ENCODE results near the gene SGPP2.
"Not testable (repeated sequence)": the region's sequence is repeated elsewhere in the genome, so short reads cannot be mapped to it uniquely, and the experiment has no call there.

SGPP2 gene, protein sequence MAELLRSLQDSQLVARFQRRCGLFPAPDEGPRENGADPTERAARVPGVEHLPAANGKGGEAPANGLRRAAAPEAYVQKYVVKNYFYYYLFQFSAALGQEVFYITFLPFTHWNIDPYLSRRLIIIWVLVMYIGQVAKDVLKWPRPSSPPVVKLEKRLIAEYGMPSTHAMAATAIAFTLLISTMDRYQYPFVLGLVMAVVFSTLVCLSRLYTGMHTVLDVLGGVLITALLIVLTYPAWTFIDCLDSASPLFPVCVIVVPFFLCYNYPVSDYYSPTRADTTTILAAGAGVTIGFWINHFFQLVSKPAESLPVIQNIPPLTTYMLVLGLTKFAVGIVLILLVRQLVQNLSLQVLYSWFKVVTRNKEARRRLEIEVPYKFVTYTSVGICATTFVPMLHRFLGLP

GRCh38 chr2:222424276-222424728 lies at the start of gene SGPP2:
Gene SGPP2 (plus strand): TSS chr2:222424543. CDS start chr2:222424603, 60 bp downstream.
- no peak for DNase-seq

GRCh38 chr2:222375798-222376197 lies 48.5 kb upstream of the SGPP2 start:
- no peak for DNase-seq

DNA sequence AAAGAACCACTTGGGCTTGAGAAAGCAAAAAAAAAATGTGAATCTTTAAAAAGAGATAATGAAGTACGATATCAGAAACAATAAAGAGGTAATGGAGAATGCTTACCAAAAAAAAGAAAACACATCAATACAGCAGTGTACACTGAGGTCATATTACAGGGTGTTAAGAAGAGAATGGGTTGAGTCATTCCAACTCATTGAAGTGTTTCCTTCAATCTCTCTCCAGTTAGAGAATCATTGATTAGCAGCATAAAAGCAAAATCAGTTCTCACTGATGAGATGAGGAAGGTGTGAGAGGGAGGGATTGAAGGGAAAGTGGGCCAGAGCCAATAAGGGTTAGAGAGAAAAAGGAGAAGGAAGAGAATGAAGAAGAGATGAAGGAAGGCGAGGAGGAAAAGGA lies 43.9 kb upstream of the SGPP2 start:
- DNase-seq: no peak

GRCh38 chr2:222381566-222381965 lies 42.8 kb upstream of the SGPP2 start:
- DNase-seq: no peak

GRCh38 chr2:222383255-222383654 lies 41.1 kb upstream of the SGPP2 start:
- DNase-seq: no peak

DNA sequence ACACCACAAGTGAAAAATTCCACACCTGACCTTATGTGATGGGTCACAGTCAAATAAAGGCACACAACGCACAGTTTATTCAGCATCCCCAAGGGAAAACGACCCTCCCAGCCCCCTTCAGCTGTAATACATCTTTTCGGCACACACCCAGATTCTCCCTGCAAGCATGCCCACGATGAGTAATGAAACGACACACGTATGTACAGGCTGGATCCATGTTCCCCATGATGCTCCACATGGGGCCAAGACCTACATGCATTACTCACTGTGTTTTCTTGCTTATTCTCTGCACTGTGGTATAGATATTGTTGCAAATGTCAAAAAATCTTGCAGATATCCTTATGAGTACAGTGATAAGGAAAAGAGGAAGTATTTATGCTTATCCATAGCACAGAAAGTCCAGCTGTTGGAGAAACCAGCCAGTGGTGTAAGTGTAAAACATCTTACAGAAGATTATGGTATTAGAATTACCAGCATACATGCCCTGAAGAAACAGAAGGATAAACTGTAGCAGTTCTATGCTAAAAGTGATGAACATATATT lies 32.5 kb upstream of the SGPP2 start:
- DNase-seq: no peak

- DNase-seq: no peak
These were observed 30.5 kb upstream of the SGPP2 start for GRCh38 chr2:222393733-222394267.

DNA sequence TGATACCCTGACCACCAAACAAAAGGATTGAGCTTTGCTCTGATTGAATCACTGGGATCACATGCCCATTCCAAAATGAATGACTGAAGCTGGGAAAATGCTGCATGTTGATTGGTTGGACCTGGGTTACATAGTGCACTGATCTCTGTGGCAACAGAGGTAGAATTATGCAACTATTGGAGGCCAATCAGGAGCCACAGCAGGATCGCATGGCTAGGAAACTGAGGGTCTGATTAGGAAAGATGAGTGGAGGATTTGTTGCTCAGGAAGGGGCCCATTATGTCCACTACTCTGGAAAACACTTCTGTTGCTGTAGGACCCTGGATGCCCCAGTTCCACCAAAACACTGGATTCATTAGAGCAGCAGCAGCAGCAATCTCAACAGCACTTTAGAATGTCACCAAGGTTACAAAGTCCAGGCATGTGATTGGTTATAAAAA lies 25.9 kb upstream of the SGPP2 start:
- no peak for DNase-seq

DNA sequence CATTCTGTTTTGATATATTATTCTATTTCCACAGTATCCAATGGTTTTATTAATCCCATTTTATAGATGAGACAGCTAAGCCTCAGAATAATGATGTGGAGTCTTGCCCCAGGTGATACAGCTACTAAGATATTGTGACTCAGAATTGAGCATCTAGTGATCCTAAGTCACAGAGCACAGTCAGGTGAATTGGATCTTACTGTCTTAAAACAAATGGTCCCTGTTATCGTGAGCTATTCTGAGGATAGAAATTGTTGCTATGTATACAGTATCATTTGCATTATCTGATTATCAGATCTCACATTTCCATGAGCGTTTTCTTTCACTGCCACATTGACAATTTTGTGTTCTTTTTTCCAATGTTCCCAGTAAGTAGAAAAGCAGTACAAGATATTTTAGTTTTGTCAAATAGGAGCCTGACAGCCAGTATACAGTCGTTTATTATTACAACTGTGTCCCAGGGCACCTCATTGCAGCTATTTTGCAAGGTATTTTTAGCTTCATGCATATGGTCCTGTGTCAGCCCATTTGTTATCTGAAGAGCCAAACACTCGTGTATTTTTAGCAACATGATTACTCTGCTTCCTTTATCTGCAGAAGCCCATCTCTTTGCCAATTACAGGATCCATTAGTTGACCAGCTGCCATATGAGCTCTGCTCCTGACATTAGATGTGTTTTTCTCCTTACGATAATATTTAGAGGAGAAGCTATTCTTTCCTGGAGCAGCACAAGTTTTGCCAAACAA lies 25.1 kb upstream of the SGPP2 start:
- no peak for DNase-seq

GRCh38 chr2:222404151-222404905 lies 20.0 kb upstream of the SGPP2 start:
- DNase-seq: peak; percentile 4

DNA sequence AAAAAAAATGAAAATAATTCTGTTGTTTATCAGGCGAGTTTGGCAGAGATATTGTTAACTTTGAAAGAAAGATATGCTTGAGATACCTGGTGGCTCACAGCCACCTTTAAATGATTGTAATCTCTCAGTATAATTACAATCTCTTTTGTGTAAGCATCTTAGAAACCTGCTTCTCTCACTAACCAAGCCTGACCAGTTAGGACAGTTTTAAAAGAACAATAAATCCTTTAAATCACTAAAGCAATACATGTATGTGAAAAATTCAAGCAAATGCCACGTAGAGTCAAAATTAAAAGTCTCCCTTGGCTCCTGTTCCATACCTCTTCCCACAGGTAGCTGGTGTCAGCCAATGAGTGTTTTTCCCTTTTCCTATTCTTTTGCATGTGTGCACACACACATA lies 15.7 kb upstream of the SGPP2 start:
- no peak for DNase-seq

- no peak for DNase-seq
These were observed 13.8 kb upstream of the SGPP2 start for GRCh38 chr2:222410534-222410933.

DNA sequence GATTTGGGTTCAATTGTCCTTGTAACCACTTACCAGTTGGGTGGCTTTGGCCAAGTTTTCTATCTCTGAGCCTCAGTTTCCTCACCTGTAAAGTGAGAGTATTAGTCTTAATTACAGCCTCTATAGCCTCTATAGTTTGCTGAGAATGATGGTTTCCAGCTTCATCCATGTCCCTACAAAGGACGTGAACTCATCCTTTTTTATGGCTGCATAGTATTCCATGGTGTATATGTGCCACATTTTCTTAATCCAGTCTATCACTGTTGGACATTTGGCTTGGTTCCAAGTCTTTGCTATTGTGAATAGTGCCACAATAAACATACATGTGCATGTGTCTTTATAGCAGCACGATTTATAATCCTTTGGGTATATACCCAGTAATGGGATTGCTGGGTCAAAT lies 12.0 kb upstream of the SGPP2 start:
- not testable (repeated sequence) for DNase-seq

DNA sequence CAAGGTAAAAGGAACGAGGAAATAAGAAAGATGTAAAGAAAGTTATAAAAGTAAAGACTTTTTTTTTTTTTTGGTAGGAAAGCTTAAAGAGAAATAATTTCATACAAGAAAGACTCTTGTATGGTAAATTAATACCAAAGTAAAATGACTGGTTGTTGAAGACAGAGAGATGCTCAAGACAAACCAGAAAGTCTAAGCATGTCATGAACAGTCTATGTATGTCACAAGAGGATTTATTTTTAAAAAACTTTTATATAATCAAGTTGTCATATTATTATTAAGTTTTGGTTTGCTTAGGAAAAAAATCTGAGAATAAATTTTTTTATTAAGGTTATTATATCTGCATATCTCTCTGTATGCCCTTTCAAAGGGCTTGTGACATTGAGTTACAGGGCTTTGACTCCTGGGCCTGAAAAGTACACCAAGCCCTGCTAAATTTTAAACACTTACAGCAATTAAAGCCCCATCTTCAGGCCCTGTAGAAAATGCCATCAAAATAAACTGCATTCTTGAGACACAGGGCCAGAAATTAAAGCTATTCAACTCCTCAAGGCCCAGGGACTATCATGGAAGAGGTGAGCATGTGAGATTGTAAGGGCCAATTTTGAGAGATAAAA lies 10.9 kb upstream of the SGPP2 start:
- DNase-seq: no peak

DNA sequence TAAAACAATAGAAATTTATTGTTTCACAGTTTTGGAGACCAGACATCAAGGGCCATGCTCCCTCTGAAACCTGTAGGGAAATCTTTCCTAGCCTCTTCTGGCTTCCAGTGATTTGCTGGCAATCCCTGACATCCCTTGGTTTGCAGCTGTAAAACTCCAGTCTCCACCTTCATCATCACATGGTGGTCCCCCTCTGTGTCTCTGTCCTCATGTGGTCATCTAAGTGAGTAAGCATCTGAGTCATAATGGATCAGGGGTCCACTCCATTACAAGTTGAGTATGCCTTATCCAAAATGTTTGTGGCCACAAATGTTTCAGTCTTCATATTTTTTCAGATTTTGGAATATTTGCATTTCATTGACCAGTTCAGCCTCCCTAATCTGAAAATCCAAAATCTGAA lies 5.6 kb upstream of the SGPP2 start:
- DNase-seq: no peak

DNA sequence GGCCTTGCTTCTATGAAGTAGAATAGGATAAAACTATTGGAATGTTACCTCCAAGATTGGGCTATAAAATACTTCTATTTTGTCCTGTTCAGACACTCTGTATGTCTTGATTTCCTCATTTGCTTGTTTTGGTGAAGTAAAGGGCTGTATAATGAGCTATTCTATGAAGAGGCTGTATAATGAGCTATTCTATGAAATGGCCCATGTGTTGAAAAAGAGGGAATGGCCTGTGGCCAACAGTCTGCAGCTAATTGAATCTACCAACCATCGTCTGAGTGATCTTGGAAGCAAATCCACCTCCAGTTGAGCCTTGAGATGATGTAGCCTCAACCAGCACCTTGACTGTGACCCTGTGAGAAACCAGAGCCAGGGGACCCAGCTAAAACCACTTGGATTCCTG lies 3.8 kb upstream of the SGPP2 start:
- DNase-seq: no peak

DNA sequence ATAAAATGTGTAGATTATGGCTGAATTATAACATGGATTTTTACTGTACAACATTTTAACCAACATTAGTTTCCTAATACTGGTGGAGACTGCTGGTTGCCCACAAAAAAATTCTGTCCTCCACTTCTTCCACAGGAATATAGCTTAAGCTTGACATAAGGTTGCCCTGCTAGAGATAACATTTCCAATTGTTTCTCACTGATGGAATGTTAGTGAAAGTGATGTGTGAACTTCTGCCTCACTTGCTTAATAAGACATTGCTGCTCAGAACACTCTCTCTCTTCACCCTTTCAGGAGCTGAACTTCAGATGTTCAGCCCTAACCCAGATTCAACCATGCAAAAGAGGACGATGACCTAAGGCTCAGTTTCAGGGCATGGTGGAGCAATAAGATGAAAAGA lies 2.7 kb upstream of the SGPP2 start:
- DNase-seq: no peak

DNA sequence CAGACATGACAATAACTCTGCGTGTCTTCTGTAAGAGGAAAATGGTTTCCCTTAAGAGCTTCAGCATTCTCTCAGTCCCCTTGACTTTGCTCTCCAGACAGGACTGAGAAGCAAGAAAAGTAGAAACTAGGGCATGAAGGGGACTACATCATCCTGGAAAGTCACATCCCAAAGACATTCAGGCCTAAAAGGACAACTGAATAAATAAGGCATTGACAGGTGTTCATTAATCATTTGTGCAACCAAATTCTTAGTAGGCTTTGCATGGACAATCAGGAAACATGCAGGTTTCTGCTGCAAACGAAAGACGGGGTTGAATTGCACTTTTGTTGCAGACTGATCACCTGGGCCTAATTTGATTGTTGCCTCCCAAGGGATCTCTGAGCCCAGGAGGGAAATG lies 1.2 kb upstream of the SGPP2 start:
- no peak for DNase-seq

- no peak for DNase-seq
These were observed 589 bp upstream of the SGPP2 start for GRCh38 chr2:222423632-222424275.

DNA sequence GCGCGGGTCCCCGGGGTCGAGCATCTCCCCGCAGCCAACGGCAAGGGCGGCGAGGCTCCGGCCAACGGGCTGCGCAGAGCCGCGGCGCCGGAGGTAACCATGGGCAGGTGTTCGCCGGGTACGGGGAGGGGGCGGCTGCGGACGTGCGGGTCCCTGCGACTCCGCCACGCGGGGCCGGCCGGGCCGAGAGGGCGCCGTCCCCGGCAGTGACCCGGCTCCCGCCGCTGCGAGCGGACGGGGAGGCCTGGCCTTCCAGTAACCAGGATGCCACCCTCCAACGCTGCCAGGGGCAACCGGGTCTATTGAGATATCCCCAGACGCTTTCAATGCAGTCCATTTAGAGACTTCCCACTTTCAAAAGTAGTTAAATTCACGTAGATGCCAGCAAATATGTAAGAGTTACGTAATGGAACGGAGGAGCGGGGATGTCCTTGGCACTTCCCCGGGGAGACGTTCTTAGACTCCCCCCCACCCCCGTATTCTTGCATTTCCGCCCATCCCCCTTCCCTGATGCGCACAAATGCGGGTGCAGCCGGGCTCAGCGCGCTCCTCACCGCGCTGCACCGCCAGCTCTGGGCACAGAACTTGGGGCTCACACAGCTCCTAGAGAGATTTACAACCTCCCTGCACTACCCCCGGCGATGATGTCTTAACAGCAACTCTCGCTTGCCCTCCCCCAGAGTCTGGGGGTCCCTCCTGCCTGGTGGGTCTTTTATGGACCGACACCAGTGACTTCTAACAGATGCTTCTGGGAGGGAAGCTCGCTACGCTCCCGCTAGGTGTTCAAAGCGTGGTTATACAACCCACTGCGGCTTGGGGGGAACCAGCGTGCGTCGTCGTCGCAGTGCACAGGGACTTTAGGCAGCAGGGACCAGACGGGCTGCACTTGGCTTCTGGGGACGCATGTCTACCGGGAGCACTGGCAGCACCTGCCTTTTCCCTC lies 657 bp downstream of the SGPP2 start:
- DNase-seq: no peak
